ENCODE results near the gene C16orf78. TPM values are rescaled to one million over a fixed set of nuclear protein-coding genes. Genes with fewer than 3 reads are reported as not detected.

C16orf78 gene
- total and polyA plus RNA-seq, 11 donors, result not detected

DNA sequence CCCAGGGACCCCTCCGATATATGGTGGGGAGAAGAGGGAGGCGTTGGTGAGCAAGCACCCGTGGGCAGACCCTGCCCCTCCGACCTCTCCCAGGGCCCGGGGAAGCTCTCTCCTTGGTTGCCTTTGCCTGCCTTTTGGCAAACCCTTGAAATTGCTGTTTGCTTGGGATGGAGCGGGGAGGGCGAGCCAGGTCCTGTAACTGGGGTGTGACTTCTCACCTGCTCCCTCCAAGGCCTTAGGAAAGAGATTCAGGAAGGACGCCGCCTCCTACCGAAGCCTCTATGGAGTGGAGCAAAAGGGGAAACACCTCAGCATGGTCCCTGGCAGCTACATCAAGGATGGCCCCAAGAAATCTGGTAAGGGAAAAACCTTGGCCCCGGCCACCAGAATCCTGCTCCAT, 4.6 kb downstream of the C16orf78 start:
- WGBS, 4 donors, result 60 to 83% (median 76%) methylated on average over 11 of the region's 11 CpGs
- ATAC-seq, result no peak

DNA sequence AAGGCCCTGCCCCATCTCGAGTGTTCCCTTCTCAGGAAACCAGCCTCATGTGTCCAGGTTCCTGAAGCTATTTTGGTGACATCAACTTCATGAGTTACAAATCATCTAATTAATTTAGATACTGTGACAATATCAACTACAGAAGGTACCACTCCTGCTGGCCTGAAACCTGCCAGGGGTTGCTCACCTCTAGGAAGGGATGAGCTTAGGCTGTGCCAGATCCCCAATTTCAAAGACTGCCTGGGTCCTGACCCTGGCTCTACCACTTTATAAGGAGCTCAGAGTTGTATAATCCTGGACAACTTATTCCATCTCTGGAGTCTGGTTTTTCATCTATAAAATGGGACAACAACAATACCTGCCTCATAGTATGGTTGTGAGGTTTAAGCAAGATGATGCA, 5.2 kb downstream of the C16orf78 start:
- Histone ChIP-seq H3K27ac (no peak overlapping the region), H3K27me3 (peaks cover 0 to 11% (median 0%) of the 10 kb centered on the region in 9 donors), H3K9me3 (peaks cover 0 to 8% (median 0%) of the 10 kb centered on the region in 12 donors), H3K4me1 (no peaks in the 10 kb centered on the region), H3K4me3 (no peak overlapping the region), H3K36me3 (no peaks in the 10 kb centered on the region)
- WGBS, 4 donors, result 40 to 64% (median 52%) methylated on average over 1 of the region's 1 CpG
- ATAC-seq (no peak), DNase-seq (no peak)
- TF ChIP-seq POLR2A (IDR thresholded peaks at IDR 0.05), result no peak
- TF ChIP-seq, protein P1, sequence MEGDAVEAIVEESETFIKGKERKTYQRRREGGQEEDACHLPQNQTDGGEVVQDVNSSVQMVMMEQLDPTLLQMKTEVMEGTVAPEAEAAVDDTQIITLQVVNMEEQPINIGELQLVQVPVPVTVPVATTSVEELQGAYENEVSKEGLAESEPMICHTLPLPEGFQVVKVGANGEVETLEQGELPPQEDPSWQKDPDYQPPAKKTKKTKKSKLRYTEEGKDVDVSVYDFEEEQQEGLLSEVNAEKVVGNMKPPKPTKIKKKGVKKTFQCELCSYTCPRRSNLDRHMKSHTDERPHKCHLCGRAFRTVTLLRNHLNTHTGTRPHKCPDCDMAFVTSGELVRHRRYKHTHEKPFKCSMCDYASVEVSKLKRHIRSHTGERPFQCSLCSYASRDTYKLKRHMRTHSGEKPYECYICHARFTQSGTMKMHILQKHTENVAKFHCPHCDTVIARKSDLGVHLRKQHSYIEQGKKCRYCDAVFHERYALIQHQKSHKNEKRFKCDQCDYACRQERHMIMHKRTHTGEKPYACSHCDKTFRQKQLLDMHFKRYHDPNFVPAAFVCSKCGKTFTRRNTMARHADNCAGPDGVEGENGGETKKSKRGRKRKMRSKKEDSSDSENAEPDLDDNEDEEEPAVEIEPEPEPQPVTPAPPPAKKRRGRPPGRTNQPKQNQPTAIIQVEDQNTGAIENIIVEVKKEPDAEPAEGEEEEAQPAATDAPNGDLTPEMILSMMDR (IDR thresholded peaks at IDR 0.05), result no peak
- intact Hi-C loops (cut with DNase I), result no loop called here

More for the DNA sequence above, 4.6 kb downstream of the C16orf78 start:
- no peak for DNase-seq
- H3K27ac ChIP-seq, result no peak overlapping the region
- peaks cover 0 to 11% (median 0%) of the 10 kb centered on the region in 9 donors for H3K27me3 ChIP-seq
- TF ChIP-seq, protein P1 (IDR thresholded peaks at IDR 0.05), result no peak
- no peak for TF ChIP-seq POLR2A (IDR thresholded peaks at IDR 0.05)
- H3K36me3 ChIP-seq, result no peaks in the 10 kb centered on the region
- intact Hi-C loops (cut with DNase I), result no loop called here
- peaks cover 0 to 4% (median 0%) of the 10 kb centered on the region in 12 donors for H3K9me3 ChIP-seq
- H3K4me3 ChIP-seq, result no peak overlapping the region
- H3K4me1 ChIP-seq, result no peaks in the 10 kb centered on the region

DNA sequence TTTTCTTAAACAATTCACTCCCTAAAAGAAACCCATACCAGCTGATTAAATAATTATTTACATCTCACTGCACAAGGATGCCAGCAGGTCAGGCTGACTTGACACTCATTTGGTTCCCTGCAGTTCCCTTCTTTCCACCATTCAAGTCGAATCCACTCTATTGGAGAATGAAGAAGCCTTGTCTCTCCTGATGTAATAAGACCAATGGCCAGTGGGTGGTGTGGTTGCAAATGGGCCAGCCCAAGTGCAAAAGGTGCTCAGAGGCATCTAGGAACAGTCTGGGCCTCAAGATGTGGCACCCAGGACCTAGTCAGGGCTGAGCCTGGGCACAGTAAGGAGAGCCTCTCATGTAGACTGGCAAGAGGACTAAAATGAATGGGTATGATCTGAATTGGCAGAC, 9.3 kb downstream of the C16orf78 start:
- Histone ChIP-seq H3K4me3 (no peak overlapping the region), H3K36me3 (no peaks in the 10 kb centered on the region), H3K9me3 (peaks cover 0 to 37% (median 2%) of the 10 kb centered on the region in 12 donors), H3K4me1 (no peaks in the 10 kb centered on the region), H3K27me3 (peaks cover 0 to under 1% (median 0%) of the 10 kb centered on the region in 9 donors), H3K27ac (no peak overlapping the region)
- no peak for TF ChIP-seq POLR2A (IDR thresholded peaks at IDR 0.05)
- TF ChIP-seq, protein P1 (IDR thresholded peaks at IDR 0.05), result no peak
- DNase-seq (no peak), ATAC-seq (no peak)
- WGBS, 4 donors, result 33 to 60% (median 49%) methylated on average over 1 of the region's 1 CpG
- intact Hi-C loops (cut with DNase I), result no loop called here

DNA sequence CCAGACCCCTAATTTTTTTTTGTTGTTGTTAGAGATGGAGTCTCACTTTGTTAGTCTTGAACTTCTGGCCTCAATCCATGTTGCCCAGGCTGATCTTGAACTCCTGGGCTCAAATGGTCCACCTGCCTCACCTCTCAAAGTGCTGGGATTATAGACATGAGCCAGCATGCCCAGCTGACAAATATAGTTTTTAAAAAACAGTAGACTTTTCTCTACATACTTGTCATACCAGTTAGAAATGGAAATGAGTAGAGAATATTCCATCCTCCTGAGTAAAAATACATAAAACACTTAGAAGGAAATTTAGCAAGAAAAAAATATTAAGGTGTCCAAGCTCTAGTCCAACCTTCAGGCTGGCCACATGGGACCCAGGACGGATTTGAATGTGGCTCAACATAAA, 21.4 kb downstream of the C16orf78 start:
- H3K4me1 ChIP-seq, result no peaks in the 10 kb centered on the region
- H3K4me3 ChIP-seq, result no peak overlapping the region
- H3K9me3 ChIP-seq, result no peaks in the 10 kb centered on the region
- H3K27me3 ChIP-seq, result peaks cover 0 to 14% (median 0%) of the 10 kb centered on the region in 9 donors
- WGBS, 4 donors, result 71 to 80% (median 76%) methylated on average over 1 of the region's 1 CpG
- no peak for TF ChIP-seq POLR2A (IDR thresholded peaks at IDR 0.05)
- TF ChIP-seq, protein P1 (IDR thresholded peaks at IDR 0.05), result no peak
- no peaks in the 10 kb centered on the region for H3K36me3 ChIP-seq
- no peak overlapping the region for H3K27ac ChIP-seq
- ATAC-seq (no peak), DNase-seq (no peak)
- intact Hi-C loops (cut with DNase I), result no loop called here

Measured in heart left ventricle (tissue), 16 donors.